Activated T-helper 9 cell treated with anti-CD3 and anti-CD28 coated beads, Interleukin-2, amount 50 U/mL, for 16 hours (primary cell): Measurements from ENCODE around the gene DIP2C.
"Not testable (repeated sequence)": the region's sequence is repeated elsewhere in the genome, so short reads cannot be mapped to it uniquely, and the experiment has no call there.

Source experiments
- DNase-seq: peaks from one replicate; pipeline ENCODE4 v3.0.0-alpha.2; 2020; ENCODE audit warnings: low read depth

Gene DIP2C

GRCh38 chr10:532331-532730 lies 157.1 kb downstream of the DIP2C start:
- DNase-seq: not testable (repeated sequence)

GRCh38 chr10:531541-531940 lies 157.9 kb downstream of the DIP2C start:
- DNase-seq: no peak

GRCh38 chr10:530717-531116 lies 158.8 kb downstream of the DIP2C start:
- no peak for DNase-seq

- no peak for DNase-seq
These were observed 159.8 kb downstream of the DIP2C start for GRCh38 chr10:529468-530230.

GRCh38 chr10:528173-529165 lies 161.0 kb downstream of the DIP2C start:
- DNase-seq: no peak

- DNase-seq: no peak
These were observed 162.1 kb downstream of the DIP2C start for GRCh38 chr10:527416-527815.

GRCh38 chr10:526651-527312 lies 162.7 kb downstream of the DIP2C start:
- DNase-seq: no peak

GRCh38 chr10:525565-526315 lies 163.7 kb downstream of the DIP2C start:
- no peak for DNase-seq

- no peak for DNase-seq
These were observed 165.5 kb downstream of the DIP2C start for GRCh38 chr10:523925-524324.

GRCh38 chr10:522350-522749 lies 167.1 kb downstream of the DIP2C start:
- no peak for DNase-seq

- DNase-seq: no peak
These were observed 167.9 kb downstream of the DIP2C start for GRCh38 chr10:521261-522250.

- DNase-seq: no peak
These were observed 169.1 kb downstream of the DIP2C start for GRCh38 chr10:520402-520787.

GRCh38 chr10:519716-520401 lies 169.6 kb downstream of the DIP2C start:
- no peak for DNase-seq

GRCh38 chr10:519055-519715 lies 170.3 kb downstream of the DIP2C start:
- DNase-seq: no peak

GRCh38 chr10:517872-518475 lies 171.5 kb downstream of the DIP2C start:
- DNase-seq: no peak

- DNase-seq: no peak
These were observed 172.1 kb downstream of the DIP2C start for GRCh38 chr10:517241-517830.

- DNase-seq: no peak
These were observed 172.7 kb downstream of the DIP2C start for GRCh38 chr10:516764-517163.

- no peak for DNase-seq
These were observed 173.8 kb downstream of the DIP2C start for GRCh38 chr10:515674-516073.
